Spinal cord (tissue), 10 donors: ENCODE results near the gene KAT6B. TPM values are rescaled to one million over a fixed set of nuclear protein-coding genes. Genes with fewer than 3 reads are reported as not detected.

Source experiments
- DNase-seq, 6 donors: peaks; one replicate each; pipeline versions ENCODE4 v3.0.0 to v3.0.0-alpha.2; 2013 to 2015; ENCODE audit warnings: low spot score in 6 of 6, low read depth in 4 of 6
- H3K27ac ChIP-seq: one replicate; pipeline ENCODE4 v1.5.1; 2013; ENCODE audit warnings: low read depth, low read length, control low read depth
- H3K27me3 ChIP-seq: one replicate; pipeline ENCODE4 v1.6.1; 2013; ENCODE audit warnings: low read length; ENCODE audit not compliant: control insufficient read depth, insufficient read depth
- H3K36me3 ChIP-seq: one replicate; pipeline ENCODE4 v1.6.1; 2013; ENCODE audit warnings: low read length; ENCODE audit not compliant: control insufficient read depth, insufficient read depth
- H3K4me1 ChIP-seq: one replicate; pipeline ENCODE4 v1.6.1; 2013; ENCODE audit warnings: low read length; ENCODE audit not compliant: control insufficient read depth, insufficient read depth
- H3K4me3 ChIP-seq: one replicate; pipeline ENCODE4 v1.5.1; 2013; ENCODE audit warnings: low read depth, low read length, control low read depth
- H3K9me3 ChIP-seq: one replicate; pipeline ENCODE4 v1.6.1; 2013; ENCODE audit warnings: low read length; ENCODE audit not compliant: control insufficient read depth, insufficient read depth
- WGBS: methylation state at CpG from one replicate; pipeline ENCODE4 v1.1.5; 2013; ENCODE audit warnings: missing lambda C conversion rate; ENCODE audit not compliant: insufficient coverage; 5-methylcytosine and 5-hydroxymethylcytosine counted together
- polyA plus RNA-seq, 2 donors: library from polyadenylated mRNA; unstranded; fragments of 120-200 nt; gene quantifications; one replicate each; pipeline ENCODE4 v1.2.1, GENCODE V29; 2013; ENCODE audit not compliant: insufficient read length in 2 of 2
- total RNA-seq, 2 donors: library from RNA; depleted of rRNA in 1 of 2; stranded (reverse); fragments of 120-200 nt in 1 of 2; fragments of >200 nt in 1 of 2; gene quantifications; one replicate each; pipeline versions ENCODE4 v1.2.3 to v1.2.4, GENCODE V29; 2013 to 2014
- donor health status: healthy.

The KAT6B gene
- total and polyA plus RNA-seq, 4 donors = 30.6 to 93.6 (median 37.5) TPM

GRCh38 chr10:74929197-74929596, 102.8 kb downstream of the KAT6B start:
- Histone ChIP-seq H3K27me3 (no peaks in the 10 kb centered on the region), H3K9me3 (no peaks in the 10 kb centered on the region), H3K36me3 (no peaks in the 10 kb centered on the region), H3K4me1 (peaks cover 29% of the 10 kb centered on the region), H3K27ac (no peak overlapping the region), H3K4me3 (no peak overlapping the region)
- no peak for DNase-seq
- WGBS = no CpG with 5 or more reads among the region's 5 CpGs

GRCh38 chr10:74930965-74931364, 104.6 kb downstream of the KAT6B start:
- no peak overlapping the region for H3K4me3 ChIP-seq
- 20% methylated on average over 1 of the region's 3 CpGs for WGBS
- H3K27ac ChIP-seq = no peak overlapping the region
- peaks cover 21% of the 10 kb centered on the region for H3K4me1 ChIP-seq
- H3K9me3 ChIP-seq = no peaks in the 10 kb centered on the region
- H3K27me3 ChIP-seq = no peaks in the 10 kb centered on the region
- H3K36me3 ChIP-seq = no peaks in the 10 kb centered on the region
- peak in 2 of 6 donors; percentile 49 to 62 for DNase-seq

- H3K4me3 ChIP-seq = no peak overlapping the region
- DNase-seq = peak in 5 of 6 donors; percentile 52 to 97 (median 63)
- no peaks in the 10 kb centered on the region for H3K36me3 ChIP-seq
- no peaks in the 10 kb centered on the region for H3K27me3 ChIP-seq
- H3K9me3 ChIP-seq = no peaks in the 10 kb centered on the region
- no CpG with 5 or more reads among the region's 3 CpGs for WGBS
- peaks cover 12% of the 10 kb centered on the region for H3K4me1 ChIP-seq
- no peak overlapping the region for H3K27ac ChIP-seq
These were observed 106.2 kb downstream of the KAT6B start for GRCh38 chr10:74932648-74933047.

GRCh38 chr10:74934100-74934812, 107.9 kb downstream of the KAT6B start:
- no peak overlapping the region for H3K4me3 ChIP-seq
- H3K9me3 ChIP-seq = no peaks in the 10 kb centered on the region
- no peak overlapping the region for H3K27ac ChIP-seq
- DNase-seq = no peak
- H3K27me3 ChIP-seq = no peaks in the 10 kb centered on the region
- H3K36me3 ChIP-seq = no peaks in the 10 kb centered on the region
- peaks cover 12% of the 10 kb centered on the region for H3K4me1 ChIP-seq
- WGBS = 82% methylated on average over 6 of the region's 12 CpGs

GRCh38 chr10:74936577-74937265, 110.3 kb downstream of the KAT6B start:
- Histone ChIP-seq H3K36me3 (no peaks in the 10 kb centered on the region), H3K4me3 (no peak overlapping the region), H3K27ac (no peak overlapping the region), H3K9me3 (no peaks in the 10 kb centered on the region), H3K27me3 (no peaks in the 10 kb centered on the region), H3K4me1 (peaks cover 10% of the 10 kb centered on the region)
- no peak for DNase-seq
- WGBS = 39% methylated on average over 2 of the region's 6 CpGs

GRCh38 chr10:74937266-74937856, 111.0 kb downstream of the KAT6B start:
- 86% methylated on average over 1 of the region's 1 CpG for WGBS
- Histone ChIP-seq H3K27ac (no peak overlapping the region), H3K9me3 (no peaks in the 10 kb centered on the region), H3K36me3 (no peaks in the 10 kb centered on the region), H3K4me3 (no peak overlapping the region), H3K4me1 (peaks cover 9% of the 10 kb centered on the region), H3K27me3 (no peaks in the 10 kb centered on the region)
- no peak for DNase-seq

GRCh38 chr10:74944205-74944604, 117.8 kb downstream of the KAT6B start:
- H3K27me3 ChIP-seq = no peaks in the 10 kb centered on the region
- 60% methylated on average over 5 of the region's 7 CpGs for WGBS
- no peaks in the 10 kb centered on the region for H3K4me1 ChIP-seq

GRCh38 chr10:74947781-74948401, 121.5 kb downstream of the KAT6B start:
- whole genome bisulfite sequencing = no CpG with 5 or more reads among the region's 1 CpG
- peak in 1 of 6 donors; percentile 50 for DNase-seq

More at GRCh38 chr10:74944205-74944604, 117.8 kb downstream of the KAT6B start:
- Histone ChIP-seq H3K4me3 (no peak overlapping the region), H3K27ac (no peak overlapping the region), H3K36me3 (no peaks in the 10 kb centered on the region), H3K9me3 (no peaks in the 10 kb centered on the region)
- DNase-seq = no peak

GRCh38 chr10:74949034-74949832, 122.8 kb downstream of the KAT6B start:
- Histone ChIP-seq H3K4me1 (no peaks in the 10 kb centered on the region), H3K9me3 (no peaks in the 10 kb centered on the region), H3K27me3 (no peaks in the 10 kb centered on the region), H3K36me3 (no peaks in the 10 kb centered on the region), H3K27ac (no peak overlapping the region), H3K4me3 (no peak overlapping the region)
- no peak for DNase-seq
- WGBS = no CpG with 5 or more reads among the region's 5 CpGs

More at GRCh38 chr10:74947781-74948401, 121.5 kb downstream of the KAT6B start:
- Histone ChIP-seq H3K4me3 (no peak overlapping the region), H3K4me1 (no peaks in the 10 kb centered on the region), H3K27ac (no peak overlapping the region), H3K36me3 (no peaks in the 10 kb centered on the region), H3K27me3 (no peaks in the 10 kb centered on the region), H3K9me3 (no peaks in the 10 kb centered on the region)
